Activated naive CD4-positive, alpha-beta T cell treated with anti-CD3 and anti-CD28 coated beads, Interleukin-2, amount 50 U/mL, for 24 hours (primary cell): Measurements from ENCODE around the gene TUBB2A.
"Not testable (repeated sequence)": the region's sequence is repeated elsewhere in the genome, so short reads cannot be mapped to it uniquely, and the experiment has no call there.

Experiments used
- H3K27ac Mint-ChIP-seq: one replicate; pipeline ENCODE4 v1.8.0; 2021; ENCODE audit warnings: mild to moderate bottlenecking, mixed read lengths
- H3K27me3 Mint-ChIP-seq: one replicate; pipeline ENCODE4 v1.8.0; 2021; ENCODE audit warnings: mixed read lengths
- H3K36me3 Mint-ChIP-seq: one replicate; pipeline ENCODE4 v1.8.0; 2021; ENCODE audit warnings: mixed read lengths
- H3K4me1 Mint-ChIP-seq: one replicate; pipeline ENCODE4 v1.8.0; 2021; ENCODE audit warnings: mixed read lengths
- H3K4me3 Mint-ChIP-seq: one replicate; pipeline ENCODE4 v1.8.0; 2021; ENCODE audit warnings: mild to moderate bottlenecking, mixed read lengths
- H3K9me3 Mint-ChIP-seq: one replicate; pipeline ENCODE4 v1.8.0; 2021; ENCODE audit warnings: mixed read lengths

TUBB2A gene

DNA sequence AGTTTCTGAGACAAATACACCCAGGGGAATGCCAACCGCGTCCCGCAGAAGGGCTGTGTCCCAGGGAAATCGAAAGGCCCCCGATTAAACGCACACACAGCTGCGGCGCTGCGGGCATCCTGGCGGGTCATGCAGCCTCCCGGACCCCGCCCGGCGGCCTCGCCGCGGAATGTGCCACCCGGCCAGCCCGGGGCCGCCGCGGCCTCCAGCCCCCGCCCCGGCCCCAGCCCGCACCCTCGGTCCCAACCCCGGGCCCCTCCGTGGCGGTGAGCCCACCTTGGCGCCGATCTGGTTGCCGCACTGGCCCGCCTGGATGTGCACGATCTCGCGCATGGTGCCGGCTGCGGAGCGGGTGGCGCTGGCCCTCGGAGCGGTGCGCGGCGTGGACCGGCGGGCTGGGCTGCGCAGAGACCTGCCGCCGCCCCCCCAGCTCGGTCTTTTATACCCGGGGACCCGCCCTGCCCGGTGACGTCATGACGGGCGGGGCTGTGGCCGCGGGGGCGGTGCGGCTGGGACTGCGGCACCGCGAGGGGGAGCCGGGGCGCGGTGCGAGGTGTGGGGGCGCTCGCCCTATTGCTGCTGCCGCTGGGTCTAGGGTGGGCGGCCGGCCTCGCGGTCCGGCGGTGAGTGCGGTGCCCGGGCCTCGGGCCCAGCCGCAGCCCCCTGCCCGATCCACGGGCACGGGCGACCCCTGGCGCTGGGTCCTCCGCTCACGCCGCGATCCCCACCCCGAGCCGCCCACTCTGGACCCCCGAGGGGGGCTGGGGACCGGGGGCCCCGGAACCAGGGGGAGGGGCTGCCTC lies at the start of gene TUBB2A:
Gene TUBB2A, minus strand, starts transcription at position 414 of the 803 bp plus-strand sequence. Its CDS starts 81 bp downstream, at position 333.
- Mint-ChIP-seq H3K4me3 (peak within 1 kb of the TSS; percentile 88), H3K27me3 (no peaks in the 10 kb centered on the region), H3K27ac (peak within 1 kb of the TSS; percentile 59), H3K36me3 (peaks cover 8% of the 10 kb centered on the region), H3K4me1 (peaks cover 22% of the 10 kb centered on the region), H3K9me3 (no peaks in the 10 kb centered on the region)

GRCh38 chr6:3206339-3207015 lies 49.1 kb upstream of the TUBB2A start:
- Mint-ChIP-seq H3K27ac (no peak overlapping the region), H3K27me3 (peaks cover 15% of the 10 kb centered on the region), H3K36me3 (peaks cover 5% of the 10 kb centered on the region), H3K4me3 (no peak overlapping the region), H3K4me1 (peaks cover 20% of the 10 kb centered on the region), H3K9me3 (peaks cover 13% of the 10 kb centered on the region)

GRCh38 chr6:3205913-3206312 lies 48.6 kb upstream of the TUBB2A start:
- Mint-ChIP-seq H3K27ac (no peak overlapping the region), H3K27me3 (peaks cover 16% of the 10 kb centered on the region), H3K9me3 (peaks cover 13% of the 10 kb centered on the region), H3K4me1 (peaks cover 20% of the 10 kb centered on the region), H3K36me3 (peaks cover 5% of the 10 kb centered on the region), H3K4me3 (no peak overlapping the region)

GRCh38 chr6:3204921-3205320 lies 47.6 kb upstream of the TUBB2A start:
- Mint-ChIP-seq H3K27ac (no peak overlapping the region), H3K36me3 (peaks cover 6% of the 10 kb centered on the region), H3K9me3 (peaks cover 17% of the 10 kb centered on the region), H3K4me1 (peaks cover 17% of the 10 kb centered on the region), H3K4me3 (no peak overlapping the region), H3K27me3 (peaks cover 22% of the 10 kb centered on the region)

- Mint-ChIP-seq H3K27ac (no peak overlapping the region), H3K4me3 (no peak overlapping the region), H3K9me3 (peaks cover 17% of the 10 kb centered on the region), H3K4me1 (no peaks in the 10 kb centered on the region), H3K36me3 (peaks cover 6% of the 10 kb centered on the region), H3K27me3 (peaks cover 19% of the 10 kb centered on the region)
Measured at GRCh38 chr6:3202999-3203696, 45.8 kb upstream of the TUBB2A start.

DNA sequence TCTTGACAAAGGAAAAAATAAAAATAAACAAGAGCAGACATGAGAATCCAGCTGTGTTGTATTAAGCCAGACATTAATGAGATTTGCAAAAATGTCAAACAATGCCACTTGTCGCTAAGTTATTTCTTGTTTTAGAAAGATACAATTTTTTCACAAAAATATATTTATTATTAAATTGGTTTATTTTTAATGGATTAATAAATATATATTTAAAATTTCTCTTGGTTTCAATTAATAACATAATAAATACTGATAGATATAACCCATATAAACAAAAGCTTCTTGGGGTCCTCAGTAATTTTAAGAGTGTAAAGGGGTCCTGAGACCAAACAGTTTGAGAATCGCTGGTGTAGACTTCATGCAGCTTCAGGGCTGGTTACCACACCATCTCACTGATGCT lies 44.0 kb upstream of the TUBB2A start:
- Mint-ChIP-seq H3K27ac (no peak overlapping the region), H3K9me3 (peaks cover 17% of the 10 kb centered on the region), H3K4me1 (no peaks in the 10 kb centered on the region), H3K4me3 (no peak overlapping the region), H3K36me3 (peaks cover 5% of the 10 kb centered on the region), H3K27me3 (peaks cover 14% of the 10 kb centered on the region)

DNA sequence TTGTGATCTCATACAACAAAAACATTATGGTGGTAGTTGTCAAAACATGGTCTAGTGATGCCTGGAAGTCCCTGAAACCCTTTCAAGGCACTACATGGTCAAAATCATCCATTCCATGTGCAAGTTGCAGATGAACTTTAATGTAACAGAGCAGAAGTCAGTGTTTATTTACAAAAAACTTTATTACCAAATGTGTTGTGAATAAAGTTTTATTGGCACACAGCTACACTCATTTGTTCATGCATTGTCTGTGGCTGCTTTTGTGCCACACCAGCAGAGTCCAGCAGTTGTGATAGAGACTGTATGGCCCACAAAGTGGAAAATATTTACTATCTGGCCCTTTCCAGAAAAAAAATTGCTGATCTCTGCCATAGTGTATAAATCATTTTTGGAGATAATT lies 43.3 kb upstream of the TUBB2A start:
- H3K27ac Mint-ChIP-seq = no peak overlapping the region
- no peak overlapping the region for H3K4me3 Mint-ChIP-seq
- H3K9me3 Mint-ChIP-seq = peaks cover 17% of the 10 kb centered on the region
- peaks cover 14% of the 10 kb centered on the region for H3K27me3 Mint-ChIP-seq
- H3K36me3 Mint-ChIP-seq = peaks cover 5% of the 10 kb centered on the region
- H3K4me1 Mint-ChIP-seq = no peaks in the 10 kb centered on the region

GRCh38 chr6:3199382-3199781 lies 42.0 kb upstream of the TUBB2A start:
- peaks cover 5% of the 10 kb centered on the region for H3K36me3 Mint-ChIP-seq
- H3K4me1 Mint-ChIP-seq = no peaks in the 10 kb centered on the region
- peaks cover 13% of the 10 kb centered on the region for H3K9me3 Mint-ChIP-seq
- peaks cover 14% of the 10 kb centered on the region for H3K27me3 Mint-ChIP-seq
- H3K4me3 Mint-ChIP-seq = no peak overlapping the region
- H3K27ac Mint-ChIP-seq = no peak overlapping the region

DNA sequence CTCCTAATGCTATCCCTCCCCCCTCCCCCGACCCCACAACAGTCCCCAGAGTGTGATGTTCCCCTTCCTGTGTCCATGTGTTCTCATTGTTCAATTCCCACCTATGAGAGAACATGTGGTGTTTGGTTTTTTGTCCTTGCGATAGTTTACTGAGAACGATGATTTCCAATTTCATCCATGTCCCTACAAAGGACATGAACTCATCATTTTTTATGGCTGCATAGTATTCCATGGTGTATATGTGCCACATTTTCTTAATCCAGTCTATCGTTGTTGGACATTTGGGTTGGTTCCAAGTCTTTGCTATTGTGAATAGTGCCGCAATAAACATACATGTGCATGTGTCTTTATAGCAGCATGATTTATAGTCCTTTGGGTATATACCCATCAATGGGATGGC lies 40.4 kb upstream of the TUBB2A start:
- not testable (repeated sequence) for H3K36me3 Mint-ChIP-seq, H3K4me3 Mint-ChIP-seq
- peaks cover 11% of the 10 kb centered on the region for H3K27me3 Mint-ChIP-seq

DNA sequence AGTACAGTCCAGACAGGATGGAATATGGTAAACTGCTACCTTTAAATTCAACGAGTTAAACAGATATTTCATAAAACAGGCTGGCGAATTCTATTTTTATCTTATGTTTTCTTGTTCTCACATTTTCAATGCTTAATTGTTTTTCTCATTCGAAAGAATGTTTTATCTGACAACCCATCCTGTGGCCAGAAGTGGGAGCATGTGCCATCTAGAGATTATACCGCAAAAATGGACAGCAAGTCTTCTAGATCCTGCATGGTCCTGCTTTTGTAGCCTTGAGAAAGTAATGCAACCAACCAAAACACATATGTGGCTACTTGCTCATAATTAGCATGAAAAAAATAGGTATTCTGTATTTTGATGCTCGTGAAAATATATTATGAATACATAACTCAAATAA lies 39.4 kb upstream of the TUBB2A start:
- peaks cover 14% of the 10 kb centered on the region for H3K27me3 Mint-ChIP-seq
- peaks cover 4% of the 10 kb centered on the region for H3K9me3 Mint-ChIP-seq
- no peaks in the 10 kb centered on the region for H3K4me1 Mint-ChIP-seq
- H3K4me3 Mint-ChIP-seq = no peak overlapping the region
- no peak overlapping the region for H3K27ac Mint-ChIP-seq
- H3K36me3 Mint-ChIP-seq = peaks cover 1% of the 10 kb centered on the region

More for the DNA sequence above, 40.4 kb upstream of the TUBB2A start:
- not testable (repeated sequence) for H3K9me3 Mint-ChIP-seq, H3K4me1 Mint-ChIP-seq, H3K27ac Mint-ChIP-seq

- Mint-ChIP-seq H3K36me3 (peaks cover 1% of the 10 kb centered on the region), H3K27ac (no peak overlapping the region), H3K4me3 (no peak overlapping the region), H3K27me3 (peaks cover 11% of the 10 kb centered on the region), H3K4me1 (no peaks in the 10 kb centered on the region), H3K9me3 (peaks cover 4% of the 10 kb centered on the region)
Measured at GRCh38 chr6:3195695-3196497, 38.6 kb upstream of the TUBB2A start.

- Mint-ChIP-seq H3K27me3 (peaks cover 8% of the 10 kb centered on the region), H3K27ac (no peak overlapping the region), H3K36me3 (peaks cover 1% of the 10 kb centered on the region), H3K4me3 (no peak overlapping the region), H3K9me3 (peaks cover 3% of the 10 kb centered on the region), H3K4me1 (no peaks in the 10 kb centered on the region)
Measured at GRCh38 chr6:3195420-3195694, 38.0 kb upstream of the TUBB2A start.

- peaks cover 6% of the 10 kb centered on the region for H3K27me3 Mint-ChIP-seq
- H3K4me1 Mint-ChIP-seq = no peaks in the 10 kb centered on the region
- H3K4me3 Mint-ChIP-seq = no peak overlapping the region
- H3K27ac Mint-ChIP-seq = no peak overlapping the region
- H3K36me3 Mint-ChIP-seq = no peaks in the 10 kb centered on the region
- no peaks in the 10 kb centered on the region for H3K9me3 Mint-ChIP-seq
Measured at GRCh38 chr6:3194535-3195419, 37.4 kb upstream of the TUBB2A start.

GRCh38 chr6:3193102-3193849 lies 35.9 kb upstream of the TUBB2A start:
- H3K9me3 Mint-ChIP-seq = no peaks in the 10 kb centered on the region
- H3K4me3 Mint-ChIP-seq = no peak overlapping the region
- H3K36me3 Mint-ChIP-seq = no peaks in the 10 kb centered on the region
- H3K27me3 Mint-ChIP-seq = peaks cover 4% of the 10 kb centered on the region
- H3K27ac Mint-ChIP-seq = no peak overlapping the region
- H3K4me1 Mint-ChIP-seq = no peaks in the 10 kb centered on the region
